HPDE6-E6E7 (cell line): ENCODE results near the gene GIPC3.

ENCODE experiments used
- DNase-seq: peaks from one replicate; pipeline ENCODE4 v3.0.0; 2011; ENCODE audit warnings: missing footprints; ENCODE audit errors: extremely low spot score

Gene GIPC3

DNA sequence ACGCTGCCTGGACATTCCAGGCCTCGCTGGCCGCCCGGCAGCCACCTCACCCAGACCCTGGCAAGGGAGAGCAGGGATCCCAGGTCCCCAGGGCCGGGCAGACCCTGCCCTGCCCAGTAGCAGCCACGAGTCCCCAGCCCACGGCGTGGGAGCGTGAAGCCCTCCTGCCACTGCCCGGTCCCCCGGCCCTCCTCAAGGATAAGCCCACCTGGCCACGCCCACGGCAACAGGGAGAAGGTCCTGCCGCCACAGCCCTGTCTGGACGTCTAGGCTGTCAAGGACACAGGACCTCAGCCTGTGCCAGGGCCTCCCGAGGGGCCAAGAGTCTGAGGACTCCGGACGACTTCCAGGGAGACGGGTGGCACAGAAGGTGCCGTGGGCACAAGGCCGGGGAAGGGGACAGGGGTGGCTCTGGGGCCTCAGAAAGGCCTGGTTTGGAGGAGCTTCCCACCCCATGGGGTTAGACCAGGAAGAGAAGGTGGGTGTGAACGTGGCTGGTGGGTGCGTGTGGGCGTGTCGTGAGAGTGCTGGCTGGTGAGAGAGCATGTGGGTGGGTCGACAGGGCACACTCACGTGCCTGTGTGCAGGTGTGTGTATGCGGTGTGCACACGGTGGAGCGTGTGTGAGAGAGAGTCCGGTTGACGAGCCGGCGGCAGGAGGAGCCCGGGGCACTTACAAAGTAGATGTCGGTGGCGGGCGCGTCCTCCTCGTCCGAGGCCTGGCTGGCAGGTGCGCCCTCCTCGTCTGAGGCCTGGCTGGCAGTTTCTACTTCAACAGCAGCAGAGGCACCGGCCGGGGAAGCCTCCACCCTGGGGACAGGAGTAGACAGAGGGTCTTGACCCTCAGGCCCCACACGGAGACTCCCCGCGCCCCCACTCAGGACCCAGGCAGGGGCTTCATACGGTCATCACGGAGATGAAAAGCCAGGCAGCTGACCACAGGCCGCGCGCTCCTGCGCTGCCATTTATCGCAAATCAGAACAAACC lies 53.2 kb downstream of the GIPC3 start:
- DNase-seq = no peak

- DNase-seq = no peak
Measured at GRCh38 chr19:3639479-3639878, 54.2 kb downstream of the GIPC3 start.

- no peak for DNase-seq
Measured at GRCh38 chr19:3641515-3642269, 56.4 kb downstream of the GIPC3 start.

DNA sequence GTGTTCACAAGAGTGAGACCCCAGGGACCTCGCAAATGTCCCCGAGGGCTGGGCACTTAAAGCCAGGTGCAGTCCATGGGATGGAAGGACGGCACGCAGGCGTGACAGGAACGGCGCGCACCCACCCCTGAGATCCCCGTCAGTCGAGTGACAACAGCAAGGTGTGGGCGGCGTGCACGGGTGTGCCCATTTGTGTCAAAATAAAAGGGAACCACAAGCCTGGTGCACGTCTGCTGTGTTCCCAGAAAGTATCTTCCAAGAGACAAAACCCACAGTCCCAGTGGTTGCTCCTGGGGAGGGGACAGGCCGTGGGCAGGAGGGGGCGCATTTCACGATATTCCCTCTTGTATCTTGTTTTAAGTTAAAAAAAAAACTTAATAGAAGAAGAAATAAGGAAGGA lies 57.0 kb downstream of the GIPC3 start:
- no peak for DNase-seq
